ENCODE results near the gene CCDC78. TPM values are rescaled to one million over a fixed set of nuclear protein-coding genes. Genes with fewer than 3 reads are reported as not detected.

The CCDC78 gene
- total and polyA plus RNA-seq, 4 donors, result 0.39 to 1.7 (median 0.97) TPM; not detected in 1

GRCh38 chr16:672851-673250 is 53.4 kb downstream of the CCDC78 start:
- no peak for ATAC-seq (ENCODE audit: low FRiP score)
- peaks cover 0 to 14% of the 10 kb centered on the region in 2 donors for H3K36me3 ChIP-seq (ENCODE audit: control insufficient read depth in 1 of 2, insufficient read depth in 2 of 2, low read length in 1 of 2)

More at GRCh38 chr16:672851-673250, 53.4 kb downstream of the CCDC78 start:
- Histone ChIP-seq H3K9me3 (ENCODE audit: control insufficient read depth, low read length) (no peaks in the 10 kb centered on the region), H3K27ac (ENCODE audit: low read depth in 1 of 2, low read length in 2 of 2) (no peak overlapping the region), H3K4me3 (ENCODE audit: low read length in 2 of 2) (no peak overlapping the region), H3K27me3 (ENCODE audit: control insufficient read depth in 1 of 2, insufficient read depth in 2 of 2, low read length in 1 of 2) (no peaks in the 10 kb centered on the region), H3K4me1 (ENCODE audit: control insufficient read depth in 1 of 2, insufficient read depth in 2 of 2, low read length in 2 of 2) (no peaks in the 10 kb centered on the region)
- 93% methylated on average over 21 of the region's 21 CpGs for WGBS, 2 donors
- no peak for DNase-seq
- intact Hi-C loops (cut with DNase I), result no loop called here

Small RNAs within 50 kb of the gene (microRNA-seq; reads per million reads assigned to microRNA genes)
- gene MIR662, result 0 reads per million in 2 donors

Other genes with a start within 250 kb of the CCDC78 start
- gene CAPN15, start 198.7 kb downstream of the CCDC78 start, total RNA-seq, result 10 to 100 TPM; 27.9 to 33.9 TPM
- 10 to 100 TPM; 15.3 to 24.1 TPM for gene CAPN15, start 198.7 kb downstream of the CCDC78 start, polyA plus RNA-seq
- gene PRR35, start 166.0 kb downstream of the CCDC78 start, total RNA-seq, result not detected
- gene PRR35, start 166.0 kb downstream of the CCDC78 start, polyA plus RNA-seq, result under 1 TPM in 1 of 2 donors, not detected in 1; 0.05 TPM
- gene NHLRC4, start 159.4 kb downstream of the CCDC78 start, total RNA-seq, result 1 to 10 TPM in 1 of 2 donors, under 1 TPM in 1; 0.52 to 2.2 TPM
- gene NHLRC4, start 159.4 kb downstream of the CCDC78 start, polyA plus RNA-seq, result 1 to 10 TPM in 1 of 2 donors, under 1 TPM in 1; 0.25 to 2.6 TPM
- gene PIGQ, start 156.5 kb downstream of the CCDC78 start, total RNA-seq, result 10 to 100 TPM; 25.8 to 38.5 TPM
- gene PIGQ, start 156.5 kb downstream of the CCDC78 start, polyA plus RNA-seq, result 10 to 100 TPM; 10.8 to 92.2 TPM
- 10 to 100 TPM; 17.9 to 19.6 TPM for gene RAB40C, start 136.4 kb downstream of the CCDC78 start, total RNA-seq
- 10 to 100 TPM in 1 of 2 donors, 1 to 10 TPM in 1; 9.5 to 40.7 TPM for gene RAB40C, start 136.4 kb downstream of the CCDC78 start, polyA plus RNA-seq
- gene WFIKKN1, start 95.5 kb downstream of the CCDC78 start, total RNA-seq, result 1 to 10 TPM in 1 of 2 donors, under 1 TPM in 1; 0.33 to 1.0 TPM
- gene WFIKKN1, start 95.5 kb downstream of the CCDC78 start, polyA plus RNA-seq, result 1 to 10 TPM in 1 of 2 donors, under 1 TPM in 1; 0.63 to 2.2 TPM
- gene METTL26, start 90.1 kb downstream of the CCDC78 start, total RNA-seq, result 10 to 100 TPM; 45.2 to 64.8 TPM
- 100 to 1,000 TPM in 1 of 2 donors, 10 to 100 TPM in 1; 86.0 to 158 TPM for gene METTL26, start 90.1 kb downstream of the CCDC78 start, polyA plus RNA-seq
- 10 to 100 TPM; 10.4 to 14.7 TPM for gene MCRIP2, start 84.6 kb downstream of the CCDC78 start, total RNA-seq
- 10 to 100 TPM; 22.9 to 28.9 TPM for gene MCRIP2, start 84.6 kb downstream of the CCDC78 start, polyA plus RNA-seq
- gene WDR90, start 77.1 kb downstream of the CCDC78 start, total RNA-seq, result 10 to 100 TPM; 21.0 to 25.8 TPM
- gene WDR90, start 77.1 kb downstream of the CCDC78 start, polyA plus RNA-seq, result 10 to 100 TPM in 1 of 2 donors, 1 to 10 TPM in 1; 7.5 to 60.9 TPM
- gene RHOT2, start 58.3 kb downstream of the CCDC78 start, total RNA-seq, result 10 to 100 TPM; 79.3 to 93.8 TPM
- gene RHOT2, start 58.3 kb downstream of the CCDC78 start, polyA plus RNA-seq, result 100 to 1,000 TPM in 1 of 2 donors, 10 to 100 TPM in 1; 27.4 to 356 TPM
- gene RHBDL1, start 50.8 kb downstream of the CCDC78 start, total RNA-seq, result 1 to 10 TPM in 1 of 2 donors, under 1 TPM in 1; 0.88 to 1.3 TPM
- gene RHBDL1, start 50.8 kb downstream of the CCDC78 start, polyA plus RNA-seq, result 1 to 10 TPM in 1 of 2 donors, not detected in 1; 1.5 TPM
- gene STUB1, start 46.0 kb downstream of the CCDC78 start, total RNA-seq, result 10 to 100 TPM; 67.4 to 84.3 TPM
- 100 to 1,000 TPM; 126 to 169 TPM for gene STUB1, start 46.0 kb downstream of the CCDC78 start, polyA plus RNA-seq
- 10 to 100 TPM; 46.1 to 51.7 TPM for gene JMJD8, start 42.1 kb downstream of the CCDC78 start, total RNA-seq
- 100 to 1,000 TPM in 1 of 2 donors, 10 to 100 TPM in 1; 55.2 to 110 TPM for gene JMJD8, start 42.1 kb downstream of the CCDC78 start, polyA plus RNA-seq
- 1 to 10 TPM; 6.7 to 8.4 TPM for gene WDR24, start 36.0 kb downstream of the CCDC78 start, total RNA-seq
- 10 to 100 TPM in 1 of 2 donors, 1 to 10 TPM in 1; 4.3 to 10.4 TPM for gene WDR24, start 36.0 kb downstream of the CCDC78 start, polyA plus RNA-seq
- gene FBXL16, start 20.6 kb downstream of the CCDC78 start, total RNA-seq, result under 1 TPM; 0.16 to 0.18 TPM
- not detected for gene FBXL16, start 20.6 kb downstream of the CCDC78 start, polyA plus RNA-seq
- 10 to 100 TPM; 22.7 to 26.6 TPM for gene METRN, start 11.3 kb downstream of the CCDC78 start, total RNA-seq
- gene METRN, start 11.3 kb downstream of the CCDC78 start, polyA plus RNA-seq, result 10 to 100 TPM; 26.7 to 61.3 TPM
- 10 to 100 TPM; 18.6 to 25.7 TPM for gene ANTKMT, start 5.3 kb downstream of the CCDC78 start, total RNA-seq
- 10 to 100 TPM; 13.1 to 33.0 TPM for gene ANTKMT, start 5.3 kb downstream of the CCDC78 start, polyA plus RNA-seq
- 1 to 10 TPM; 2.4 to 3.8 TPM for gene HAGHL, start 663 bp upstream of the CCDC78 start, total RNA-seq
- gene HAGHL, start 663 bp upstream of the CCDC78 start, polyA plus RNA-seq, result 10 to 100 TPM in 1 of 2 donors, 1 to 10 TPM in 1; 2.8 to 22.5 TPM
- gene CIAO3, start 14.6 kb upstream of the CCDC78 start, total RNA-seq, result 10 to 100 TPM; 21.8 to 22.4 TPM
- gene CIAO3, start 14.6 kb upstream of the CCDC78 start, polyA plus RNA-seq, result 10 to 100 TPM; 12.4 to 35.9 TPM
- under 1 TPM; 0.33 to 0.52 TPM for gene MSLN, start 34.3 kb upstream of the CCDC78 start, total RNA-seq
- 1 to 10 TPM; 1.5 to 2.1 TPM for gene MSLN, start 34.3 kb upstream of the CCDC78 start, polyA plus RNA-seq
- gene RPUSD1, start 61.9 kb upstream of the CCDC78 start, total RNA-seq, result 10 to 100 TPM; 12.1 to 13.5 TPM
- 10 to 100 TPM in 1 of 2 donors, 1 to 10 TPM in 1; 6.8 to 20.3 TPM for gene RPUSD1, start 61.9 kb upstream of the CCDC78 start, polyA plus RNA-seq
- 10 to 100 TPM in 1 of 2 donors, 1 to 10 TPM in 1; 7.1 to 14.3 TPM for gene CHTF18, start 62.2 kb upstream of the CCDC78 start, total RNA-seq
- 10 to 100 TPM in 1 of 2 donors, 1 to 10 TPM in 1; 3.0 to 56.9 TPM for gene CHTF18, start 62.2 kb upstream of the CCDC78 start, polyA plus RNA-seq
- not detected for gene GNG13, start 74.3 kb upstream of the CCDC78 start, total RNA-seq
- not detected for gene GNG13, start 74.3 kb upstream of the CCDC78 start, polyA plus RNA-seq
- 10 to 100 TPM; 18.2 to 38.4 TPM for gene LMF1, start 244.5 kb upstream of the CCDC78 start, total RNA-seq
- gene LMF1, start 244.5 kb upstream of the CCDC78 start, polyA plus RNA-seq, result 10 to 100 TPM in 1 of 2 donors, 1 to 10 TPM in 1; 8.8 to 75.0 TPM

All from aorta (tissue), 5 donors.